Ascending aorta (tissue), 2 donors: Measurements from ENCODE around the gene PLA2G4A. TPM values are rescaled to one million over a fixed set of nuclear protein-coding genes. Genes with fewer than 3 reads are reported as not detected.

Experiments used
- DNase-seq, 2 donors: peaks; one replicate each; pipeline ENCODE4 v3.0.0-alpha.2; 2019; ENCODE audit warnings: low spot score in 2 of 2
- H3K27ac ChIP-seq, 2 donors: fragments of 200-600 bp; sonication (generic); one replicate each; pipeline ENCODE4 v1.5.1; 2016 to 2017; ENCODE audit warnings: mild to moderate bottlenecking in 1 of 2
- H3K27me3 ChIP-seq: fragments of 200-600 bp; sonication (generic); one replicate; pipeline ENCODE4 v1.5.1; 2017
- H3K36me3 ChIP-seq, 2 donors: fragments of 200-600 bp; sonication (generic); one replicate each; pipeline ENCODE4 v1.5.1; 2016
- H3K4me1 ChIP-seq, 2 donors: fragments of 200-600 bp; sonication (generic); one replicate each; pipeline ENCODE4 v1.5.1; 2016 to 2017; ENCODE audit warnings: mild to moderate bottlenecking in 1 of 2
- H3K4me3 ChIP-seq, 2 donors: fragments of 200-600 bp; sonication (generic); one replicate each; pipeline ENCODE4 v1.5.1; 2016 to 2017; ENCODE audit warnings: mild to moderate bottlenecking in 1 of 2
- H3K9me3 ChIP-seq, 2 donors: fragments of 200-600 bp; sonication (generic); one replicate each; pipeline ENCODE4 v1.5.1; 2016
- CTCF ChIP-seq, 3 experiments: fragments of 200-600 bp in 2 of 3; fragments of 450-650 bp in 1 of 3; sonication (generic) in 2 of 3; IDR thresholded peaks; one replicate each; pipeline ENCODE4 v1.5.1; 2016 to 2019; ENCODE audit warnings: antibody characterized with exemption in 3 of 3, mild to moderate bottlenecking in 1 of 3, moderate library complexity in 1 of 3
- intact Hi-C: fragments of 100-400 bp; cut with DNase I; formaldehyde crosslinking; loops from one replicate; pipeline ENCODE4 v1.15.1; 2023
- total RNA-seq: library from RNA; depleted of rRNA; stranded (reverse); fragments of >200 nt; gene quantifications from one replicate; pipeline ENCODE4 v1.1.0, GENCODE V29; 2016

The PLA2G4A gene
- total RNA-seq, 1 donor from 2014 or later = 0.75 TPM

- no peak overlapping the region for H3K4me3 ChIP-seq
- H3K36me3 ChIP-seq = no peaks in the 10 kb centered on the region
- H3K27me3 ChIP-seq = no peaks in the 10 kb centered on the region
- H3K9me3 ChIP-seq = no peaks in the 10 kb centered on the region
- intact Hi-C loops = no loop called here
- no peak for TF ChIP-seq CTCF (IDR thresholded peaks at IDR 0.05)
- no peak overlapping the region for H3K27ac ChIP-seq
- H3K4me1 ChIP-seq = no peaks in the 10 kb centered on the region
- DNase-seq = no peak
These were observed 178.1 kb downstream of the PLA2G4A start for GRCh38 chr1:187006896-187007295.

- no peak overlapping the region for H3K4me3 ChIP-seq
- H3K36me3 ChIP-seq = no peaks in the 10 kb centered on the region
- no peak overlapping the region for H3K27ac ChIP-seq
- DNase-seq = no peak
- intact Hi-C loops = no loop called here
- H3K9me3 ChIP-seq = no peaks in the 10 kb centered on the region
- no peak for TF ChIP-seq CTCF (IDR thresholded peaks at IDR 0.05)
- H3K27me3 ChIP-seq = no peaks in the 10 kb centered on the region
- H3K4me1 ChIP-seq = no peaks in the 10 kb centered on the region
These were observed 180.6 kb downstream of the PLA2G4A start for GRCh38 chr1:187009320-187009719.

- no peaks in the 10 kb centered on the region for H3K4me1 ChIP-seq
- no peaks in the 10 kb centered on the region for H3K27me3 ChIP-seq
- no peaks in the 10 kb centered on the region for H3K36me3 ChIP-seq
- no peak overlapping the region for H3K4me3 ChIP-seq
- H3K27ac ChIP-seq = no peak overlapping the region
- intact Hi-C loops = no loop called here
- TF ChIP-seq CTCF (IDR thresholded peaks at IDR 0.05) = no peak
- no peaks in the 10 kb centered on the region for H3K9me3 ChIP-seq
- DNase-seq = no peak
These were observed 182.0 kb downstream of the PLA2G4A start for GRCh38 chr1:187010571-187011309.

GRCh38 chr1:187013582-187014200 is 184.9 kb downstream of the PLA2G4A start:
- intact Hi-C loops = no loop called here
- H3K36me3 ChIP-seq = no peaks in the 10 kb centered on the region
- no peaks in the 10 kb centered on the region for H3K9me3 ChIP-seq
- no peak overlapping the region for H3K27ac ChIP-seq
- DNase-seq = no peak
- no peaks in the 10 kb centered on the region for H3K4me1 ChIP-seq
- H3K27me3 ChIP-seq = no peaks in the 10 kb centered on the region
- no peak overlapping the region for H3K4me3 ChIP-seq
- no peak for TF ChIP-seq CTCF (IDR thresholded peaks at IDR 0.05)

GRCh38 chr1:187018291-187018690 is 189.5 kb downstream of the PLA2G4A start:
- Histone ChIP-seq H3K27ac (no peak overlapping the region), H3K27me3 (no peaks in the 10 kb centered on the region), H3K4me1 (no peaks in the 10 kb centered on the region), H3K36me3 (no peaks in the 10 kb centered on the region), H3K4me3 (no peak overlapping the region), H3K9me3 (no peaks in the 10 kb centered on the region)
- no peak for DNase-seq
- no peak for TF ChIP-seq CTCF (IDR thresholded peaks at IDR 0.05)
- intact Hi-C loops = no loop called here
